SK-N-SH treated with all-trans-retinoic acid at 6 μM for 48 hours (cell line): Measurements from ENCODE around the gene SGF29.
"Not testable (repeated sequence)": the region's sequence is repeated elsewhere in the genome, so short reads cannot be mapped to it uniquely, and the experiment has no call there.

ENCODE experiments used
- ATAC-seq: fragments of 200-7000 bp; cut with Tn5 transposase; 3 replicates; pipeline ENCODE4 v1.9.1; 2020; ENCODE audit warnings: mild to moderate bottlenecking, moderate library complexity
- ARNTL ChIP-seq: fragments of 450-650 bp; formaldehyde crosslinking; IDR thresholded peaks from 2 replicates; pipeline ENCODE4 v1.5.0; 2020; ENCODE audit warnings: low read depth, mild to moderate bottlenecking, moderate library complexity, borderline replicate concordance
- BACH2 ChIP-seq: fragments of 250-450 bp; sonication (Bioruptor Pico); IDR thresholded peaks from 2 replicates; pipeline ENCODE4 v1.9.0; 2021; ENCODE audit warnings: mild to moderate bottlenecking, borderline replicate concordance
- CSDC2 ChIP-seq: fragments of 250-450 bp; sonication (Bioruptor Pico); IDR thresholded peaks from 2 replicates; pipeline ENCODE4 v1.5.0; 2020; ENCODE audit warnings: mild to moderate bottlenecking, moderate library complexity
- ESRRG ChIP-seq: fragments of 250-450 bp; sonication (Bioruptor Pico); IDR thresholded peaks from 2 replicates; pipeline ENCODE4 v1.6.1; 2021; ENCODE audit warnings: mild to moderate bottlenecking
- GLIS3 ChIP-seq: fragments of 250-450 bp; sonication (Bioruptor Pico); IDR thresholded peaks from 2 replicates; pipeline ENCODE4 v1.5.0; 2020; ENCODE audit warnings: mild to moderate bottlenecking, moderate library complexity
- ISL1 ChIP-seq: fragments of 250-450 bp; sonication (Bioruptor Pico); IDR thresholded peaks from 2 replicates; pipeline ENCODE4 v2.1.2; 2022; ENCODE audit warnings: mild to moderate bottlenecking, moderate library complexity
- OSR1 ChIP-seq: fragments of 250-450 bp; sonication (Bioruptor Pico); IDR thresholded peaks from 2 replicates; pipeline ENCODE4 v1.8.0; 2022; ENCODE audit warnings: moderate library complexity, mild to moderate bottlenecking, inconsistent platforms
- RARB ChIP-seq: fragments of 250-450 bp; sonication (Bioruptor Pico); IDR thresholded peaks from 2 replicates; pipeline ENCODE4 v1.8.0; 2021; ENCODE audit warnings: mild to moderate bottlenecking, moderate library complexity
- SNAI2 ChIP-seq: fragments of 250-450 bp; sonication (Bioruptor Pico); IDR thresholded peaks from 2 replicates; pipeline ENCODE4 v1.5.0; 2020; ENCODE audit warnings: mild to moderate bottlenecking, moderate library complexity
- TCF4 ChIP-seq: fragments of 250-450 bp; sonication (Bioruptor Pico); IDR thresholded peaks from 2 replicates; pipeline ENCODE4 v1.8.0; 2021; ENCODE audit warnings: mild to moderate bottlenecking, moderate library complexity, borderline replicate concordance
- ZC3H10 ChIP-seq: fragments of 250-450 bp; sonication (Bioruptor Pico); IDR thresholded peaks from 2 replicates; pipeline ENCODE4 v1.5.1; 2021; ENCODE audit warnings: mild to moderate bottlenecking, moderate library complexity
- ZFP3 ChIP-seq: fragments of 250-450 bp; sonication (Bioruptor Pico); IDR thresholded peaks from 2 replicates; pipeline ENCODE4 v1.5.0; 2020; ENCODE audit warnings: mild to moderate bottlenecking, moderate library complexity
- ZFP30 ChIP-seq: fragments of 450-650 bp; formaldehyde crosslinking; IDR thresholded peaks from 2 replicates; pipeline ENCODE4 v1.5.0; 2022; ENCODE audit warnings: mild to moderate bottlenecking, moderate library complexity
- ZNF565 ChIP-seq: fragments of 450-650 bp; formaldehyde crosslinking; conservative IDR thresholded peaks from 2 replicates; pipeline ENCODE4 v1.5.0; 2020; ENCODE audit warnings: low read depth, mild to moderate bottlenecking, moderate library complexity
- ZNF70 ChIP-seq: fragments of 450-650 bp; formaldehyde crosslinking; IDR thresholded peaks from 2 replicates; pipeline ENCODE4 v1.5.0; 2020; ENCODE audit warnings: mild to moderate bottlenecking, moderate library complexity
- ZNF8 ChIP-seq: fragments of 450-650 bp; formaldehyde crosslinking; IDR thresholded peaks from 2 replicates; pipeline ENCODE4 v1.5.0; 2020; ENCODE audit warnings: mild to moderate bottlenecking, moderate library complexity
- TF ChIP-seq, protein P1 (sequence below): fragments of 250-450 bp; sonication (Bioruptor Pico); IDR thresholded peaks from 2 replicates; pipeline ENCODE4 v1.8.0; 2021; ENCODE audit warnings: low read depth, mild to moderate bottlenecking, moderate library complexity, borderline replicate concordance
- TF ChIP-seq, protein P2 (sequence below): fragments of 250-450 bp; sonication (Bioruptor Pico); IDR thresholded peaks from 2 replicates; pipeline ENCODE4 v1.5.1; 2021; ENCODE audit warnings: mild to moderate bottlenecking, moderate library complexity
- TF ChIP-seq, protein P3 (sequence below): fragments of 250-450 bp; sonication (Bioruptor Pico); IDR thresholded peaks from 2 replicates; pipeline ENCODE4 v1.5.1; 2020; ENCODE audit warnings: low read depth, mild to moderate bottlenecking, moderate library complexity
- TF ChIP-seq, protein P4 (sequence below): fragments of 250-450 bp; sonication (Bioruptor Pico); IDR thresholded peaks from 2 replicates; pipeline ENCODE4 v1.5.0; 2020; ENCODE audit warnings: mild to moderate bottlenecking, moderate library complexity

SGF29 gene

DNA sequence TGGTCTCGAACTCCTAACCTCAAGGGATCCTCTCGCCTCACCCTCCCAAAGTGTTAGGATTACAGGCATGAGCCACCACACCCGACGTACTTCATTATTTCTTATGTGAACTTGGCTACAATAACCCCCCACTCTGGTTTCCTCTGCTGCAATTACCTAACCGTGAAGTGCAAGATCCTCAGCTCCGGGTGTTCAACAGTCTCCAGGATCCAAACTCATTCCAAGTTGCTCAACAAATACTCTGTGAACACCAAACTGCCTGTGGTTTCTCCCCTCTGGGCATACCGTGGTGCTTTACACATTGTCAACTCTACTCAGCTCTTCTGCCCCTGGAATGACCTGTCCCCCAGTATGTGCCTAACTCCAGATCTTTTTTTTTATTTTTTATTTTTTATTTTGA, 62.9 kb downstream of the SGF29 start (continued):
- TF ChIP-seq, protein P1, sequence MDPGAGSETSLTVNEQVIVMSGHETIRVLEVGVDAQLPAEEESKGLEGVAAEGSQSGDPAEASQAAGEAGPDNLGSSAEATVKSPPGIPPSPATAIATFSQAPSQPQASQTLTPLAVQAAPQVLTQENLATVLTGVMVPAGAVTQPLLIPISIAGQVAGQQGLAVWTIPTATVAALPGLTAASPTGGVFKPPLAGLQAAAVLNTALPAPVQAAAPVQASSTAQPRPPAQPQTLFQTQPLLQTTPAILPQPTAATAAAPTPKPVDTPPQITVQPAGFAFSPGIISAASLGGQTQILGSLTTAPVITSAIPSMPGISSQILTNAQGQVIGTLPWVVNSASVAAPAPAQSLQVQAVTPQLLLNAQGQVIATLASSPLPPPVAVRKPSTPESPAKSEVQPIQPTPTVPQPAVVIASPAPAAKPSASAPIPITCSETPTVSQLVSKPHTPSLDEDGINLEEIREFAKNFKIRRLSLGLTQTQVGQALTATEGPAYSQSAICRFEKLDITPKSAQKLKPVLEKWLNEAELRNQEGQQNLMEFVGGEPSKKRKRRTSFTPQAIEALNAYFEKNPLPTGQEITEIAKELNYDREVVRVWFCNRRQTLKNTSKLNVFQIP (CRISPR knock-in tag), result no peak
- no peak for TF ChIP-seq ZNF8 (CRISPR knock-in tag)

DNA sequence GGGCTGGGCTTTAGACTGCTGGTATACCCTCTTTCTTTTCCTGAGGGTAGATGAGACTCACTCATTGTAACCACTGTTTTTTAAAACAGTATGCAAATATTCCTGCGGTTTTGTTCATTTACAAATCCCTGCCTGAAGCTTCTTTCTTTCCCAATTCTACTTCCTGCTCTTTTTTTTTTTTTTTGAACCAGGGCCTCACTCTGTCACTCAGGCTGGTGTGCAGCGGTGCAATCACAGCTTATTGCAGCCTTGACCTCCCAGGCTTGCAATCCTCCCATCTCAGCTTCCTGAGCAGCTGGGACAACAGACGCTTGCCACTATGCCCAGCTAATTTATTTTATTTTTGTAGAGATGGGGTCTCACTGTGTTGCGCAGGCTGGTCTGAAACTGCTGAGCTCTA, 64.2 kb downstream of the SGF29 start:
- ATAC-seq, result no peak
- TF ChIP-seq ZNF70 (no peak), BACH2 (CRISPR knock-in tag) (no peak), OSR1 (no peak), GLIS3 (no peak), TCF4 (CRISPR knock-in tag) (no peak), RARB (no peak), ISL1 (no peak), SNAI2 (CRISPR knock-in tag) (no peak)
- TF ChIP-seq, protein P2, sequence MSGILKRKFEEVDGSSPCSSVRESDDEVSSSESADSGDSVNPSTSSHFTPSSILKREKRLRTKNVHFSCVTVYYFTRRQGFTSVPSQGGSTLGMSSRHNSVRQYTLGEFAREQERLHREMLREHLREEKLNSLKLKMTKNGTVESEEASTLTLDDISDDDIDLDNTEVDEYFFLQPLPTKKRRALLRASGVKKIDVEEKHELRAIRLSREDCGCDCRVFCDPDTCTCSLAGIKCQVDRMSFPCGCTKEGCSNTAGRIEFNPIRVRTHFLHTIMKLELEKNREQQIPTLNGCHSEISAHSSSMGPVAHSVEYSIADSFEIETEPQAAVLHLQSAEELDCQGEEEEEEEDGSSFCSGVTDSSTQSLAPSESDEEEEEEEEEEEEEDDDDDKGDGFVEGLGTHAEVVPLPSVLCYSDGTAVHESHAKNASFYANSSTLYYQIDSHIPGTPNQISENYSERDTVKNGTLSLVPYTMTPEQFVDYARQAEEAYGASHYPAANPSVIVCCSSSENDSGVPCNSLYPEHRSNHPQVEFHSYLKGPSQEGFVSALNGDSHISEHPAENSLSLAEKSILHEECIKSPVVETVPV (CRISPR knock-in tag), result no peak

DNA sequence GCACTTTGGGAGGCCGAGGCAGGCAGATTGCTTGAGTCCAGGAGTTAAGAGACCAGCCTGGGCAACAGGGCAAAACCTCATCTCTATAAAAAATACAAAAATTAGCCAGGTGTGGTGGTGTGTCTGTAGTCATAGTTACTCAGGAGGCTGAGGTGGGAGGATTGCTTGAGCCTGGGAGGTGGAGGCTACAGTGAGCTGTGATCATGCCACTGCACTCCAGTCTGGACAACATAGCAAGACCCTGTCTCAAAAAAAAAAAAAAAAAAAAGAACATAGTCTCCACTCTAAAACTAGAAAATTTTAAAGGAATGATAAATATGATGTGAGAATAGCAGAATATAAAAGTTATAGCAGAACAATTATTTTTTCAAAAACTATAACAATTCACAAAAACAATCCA, 66.6 kb downstream of the SGF29 start:
- ATAC-seq, result not testable (repeated sequence)

DNA sequence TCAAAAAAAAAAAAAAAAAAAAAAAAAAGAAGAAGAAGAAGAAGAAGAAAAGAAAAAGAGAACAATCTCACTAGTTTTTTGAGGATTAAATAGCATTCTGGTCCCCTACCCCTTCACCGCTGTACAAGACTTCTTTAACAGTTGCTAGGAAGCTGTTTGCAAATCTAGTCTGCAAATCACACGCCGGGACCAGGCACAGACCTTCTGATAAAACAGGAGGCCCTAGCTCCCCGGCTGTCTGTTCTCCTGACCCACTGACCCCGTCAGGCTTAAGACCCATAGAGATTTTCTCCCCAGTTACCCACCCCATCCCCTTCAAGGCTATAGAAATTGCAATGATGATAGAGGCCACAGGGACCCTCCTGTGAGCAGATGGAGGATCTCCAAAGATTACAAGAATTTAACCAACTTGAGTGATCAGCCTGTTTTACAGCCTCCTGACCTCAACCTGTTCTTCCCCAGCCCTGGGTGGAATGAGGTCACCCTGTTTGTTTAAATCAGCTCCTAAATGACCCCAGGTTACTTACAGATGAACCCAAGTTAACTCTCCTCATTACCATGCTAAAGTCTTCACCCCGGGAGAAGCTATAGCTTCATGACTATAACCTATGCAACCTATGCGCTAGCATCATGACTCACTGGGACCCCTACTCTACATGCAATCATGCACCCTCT, 67.9 kb downstream of the SGF29 start:
- no peak for ATAC-seq
- TF ChIP-seq ZNF70 (no peak), ISL1 (no peak), TCF4 (CRISPR knock-in tag) (no peak), ZFP3 (no peak), ZNF565 (CRISPR knock-in tag) (no peak), ZC3H10 (CRISPR knock-in tag) (no peak), ESRRG (CRISPR knock-in tag) (no peak), ARNTL (CRISPR knock-in tag) (no peak)
- TF ChIP-seq, protein P3, sequence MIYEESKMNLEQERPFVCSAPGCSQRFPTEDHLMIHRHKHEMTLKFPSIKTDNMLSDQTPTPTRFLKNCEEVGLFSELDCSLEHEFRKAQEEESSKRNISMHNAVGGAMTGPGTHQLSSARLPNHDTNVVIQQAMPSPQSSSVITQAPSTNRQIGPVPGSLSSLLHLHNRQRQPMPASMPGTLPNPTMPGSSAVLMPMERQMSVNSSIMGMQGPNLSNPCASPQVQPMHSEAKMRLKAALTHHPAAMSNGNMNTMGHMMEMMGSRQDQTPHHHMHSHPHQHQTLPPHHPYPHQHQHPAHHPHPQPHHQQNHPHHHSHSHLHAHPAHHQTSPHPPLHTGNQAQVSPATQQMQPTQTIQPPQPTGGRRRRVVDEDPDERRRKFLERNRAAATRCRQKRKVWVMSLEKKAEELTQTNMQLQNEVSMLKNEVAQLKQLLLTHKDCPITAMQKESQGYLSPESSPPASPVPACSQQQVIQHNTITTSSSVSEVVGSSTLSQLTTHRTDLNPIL (CRISPR knock-in tag), result no peak
- TF ChIP-seq, protein P4, sequence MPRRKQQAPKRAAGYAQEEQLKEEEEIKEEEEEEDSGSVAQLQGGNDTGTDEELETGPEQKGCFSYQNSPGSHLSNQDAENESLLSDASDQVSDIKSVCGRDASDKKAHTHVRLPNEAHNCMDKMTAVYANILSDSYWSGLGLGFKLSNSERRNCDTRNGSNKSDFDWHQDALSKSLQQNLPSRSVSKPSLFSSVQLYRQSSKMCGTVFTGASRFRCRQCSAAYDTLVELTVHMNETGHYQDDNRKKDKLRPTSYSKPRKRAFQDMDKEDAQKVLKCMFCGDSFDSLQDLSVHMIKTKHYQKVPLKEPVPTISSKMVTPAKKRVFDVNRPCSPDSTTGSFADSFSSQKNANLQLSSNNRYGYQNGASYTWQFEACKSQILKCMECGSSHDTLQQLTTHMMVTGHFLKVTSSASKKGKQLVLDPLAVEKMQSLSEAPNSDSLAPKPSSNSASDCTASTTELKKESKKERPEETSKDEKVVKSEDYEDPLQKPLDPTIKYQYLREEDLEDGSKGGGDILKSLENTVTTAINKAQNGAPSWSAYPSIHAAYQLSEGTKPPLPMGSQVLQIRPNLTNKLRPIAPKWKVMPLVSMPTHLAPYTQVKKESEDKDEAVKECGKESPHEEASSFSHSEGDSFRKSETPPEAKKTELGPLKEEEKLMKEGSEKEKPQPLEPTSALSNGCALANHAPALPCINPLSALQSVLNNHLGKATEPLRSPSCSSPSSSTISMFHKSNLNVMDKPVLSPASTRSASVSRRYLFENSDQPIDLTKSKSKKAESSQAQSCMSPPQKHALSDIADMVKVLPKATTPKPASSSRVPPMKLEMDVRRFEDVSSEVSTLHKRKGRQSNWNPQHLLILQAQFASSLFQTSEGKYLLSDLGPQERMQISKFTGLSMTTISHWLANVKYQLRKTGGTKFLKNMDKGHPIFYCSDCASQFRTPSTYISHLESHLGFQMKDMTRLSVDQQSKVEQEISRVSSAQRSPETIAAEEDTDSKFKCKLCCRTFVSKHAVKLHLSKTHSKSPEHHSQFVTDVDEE (CRISPR knock-in tag), result no peak

DNA sequence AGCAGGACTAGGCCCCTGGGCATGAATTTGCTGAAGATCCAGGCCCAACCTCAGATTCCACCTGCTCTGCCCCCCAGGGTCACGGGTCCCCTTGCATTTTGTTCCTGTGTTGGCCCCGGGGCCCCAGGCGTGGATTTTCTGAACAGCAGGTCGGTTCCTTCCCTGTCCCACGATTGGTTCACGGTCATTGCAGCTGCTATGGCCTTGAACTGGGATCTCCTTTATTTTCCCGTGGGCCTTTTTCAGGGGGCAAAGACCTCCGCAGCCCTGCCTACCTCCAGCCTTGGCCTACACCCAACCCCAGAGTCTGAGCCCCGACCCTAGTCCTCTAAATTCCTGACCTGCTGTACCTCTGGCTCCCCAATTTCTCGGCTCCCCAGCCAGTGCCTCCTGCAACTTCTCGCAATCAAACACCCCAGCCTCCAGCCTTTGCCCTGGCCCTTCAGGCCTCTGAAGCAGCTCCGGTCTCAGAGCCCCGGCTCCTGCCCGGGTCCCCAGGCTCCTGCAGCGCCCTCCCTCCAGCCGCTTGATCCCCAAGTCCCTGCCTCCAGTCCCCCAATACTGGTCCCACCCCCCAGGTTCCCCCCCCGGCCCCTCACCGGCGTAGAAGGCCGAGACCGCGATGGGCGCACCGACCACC, 68.9 kb downstream of the SGF29 start:
- ATAC-seq, result not testable (repeated sequence)

DNA sequence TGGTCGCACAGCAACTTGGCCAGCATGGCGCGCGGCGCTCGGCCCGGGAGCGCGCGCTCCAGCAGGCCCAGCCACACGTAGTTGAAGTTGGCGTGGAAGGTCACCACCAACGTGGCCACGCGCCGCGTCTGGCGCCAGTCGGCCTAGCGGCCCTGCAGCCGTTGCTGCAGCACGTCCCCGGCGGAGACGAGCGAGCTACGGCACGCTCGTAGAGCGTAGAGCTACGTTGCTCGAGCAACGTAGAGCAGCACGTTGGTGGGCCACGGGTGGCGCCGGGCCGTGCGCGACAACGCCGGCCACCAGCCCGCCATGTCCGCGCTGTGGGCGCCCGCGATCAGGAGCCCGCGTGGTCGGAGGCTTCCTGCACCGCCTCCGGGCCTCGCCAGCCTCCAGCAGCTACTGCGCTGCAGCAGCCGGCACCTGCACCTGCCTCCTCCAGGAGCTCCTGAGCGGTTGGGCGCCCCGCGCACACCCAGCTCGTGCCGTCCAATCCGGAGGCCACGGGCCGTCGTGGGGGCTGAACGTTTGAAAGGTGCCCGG, 69.5 kb downstream of the SGF29 start:
- no peak for ATAC-seq
- TF ChIP-seq BACH2 (CRISPR knock-in tag) (no peak), ZC3H10 (CRISPR knock-in tag) (no peak), ARNTL (CRISPR knock-in tag) (no peak), ZFP30 (CRISPR knock-in tag) (no peak), ZFP3 (no peak), SNAI2 (CRISPR knock-in tag) (no peak), ESRRG (CRISPR knock-in tag) (no peak), RARB (no peak), TCF4 (CRISPR knock-in tag) (no peak), ISL1 (no peak), CSDC2 (CRISPR knock-in tag) (no peak), ZNF70 (no peak)
- TF ChIP-seq, protein P3 (CRISPR knock-in tag), result no peak
- TF ChIP-seq, protein P4 (CRISPR knock-in tag), result no peak
